GM12874 (cell line): ENCODE data around the gene GLRA2.

Source experiments
- CTCF ChIP-seq: IDR thresholded peaks from 2 replicates; pipeline ENCODE4 v1.5.1; 2011; ENCODE audit warnings: low read depth, mild to moderate bottlenecking, control low read depth, low read length, moderate library complexity; ENCODE audit not compliant: insufficient read depth

Gene GLRA2

GRCh38 chrX:14630733-14631132 is 101.4 kb downstream of the GLRA2 start:
- TF ChIP-seq CTCF = no peak

- no peak for TF ChIP-seq CTCF
Observed at GRCh38 chrX:14641681-14642655, 112.6 kb downstream of the GLRA2 start.

- no peak for TF ChIP-seq CTCF
Observed at GRCh38 chrX:14660970-14661369, 131.6 kb downstream of the GLRA2 start.

- TF ChIP-seq CTCF = no peak
Observed at GRCh38 chrX:14670819-14671218, 141.5 kb downstream of the GLRA2 start.

- TF ChIP-seq CTCF = no peak
Observed at GRCh38 chrX:14672611-14673172, 143.4 kb downstream of the GLRA2 start.

- TF ChIP-seq CTCF = no peak
Observed at GRCh38 chrX:14673236-14673635, 143.9 kb downstream of the GLRA2 start.

GRCh38 chrX:14673764-14674163 is 144.4 kb downstream of the GLRA2 start:
- TF ChIP-seq CTCF = no peak
